ENCODE results near the gene FCRL6.

FCRL6 gene

GRCh38 chr1:159838715-159839114 is 36.6 kb downstream of the FCRL6 start:
- Mint-ChIP-seq H3K36me3 (peaks cover 19% of the 10 kb centered on the region), H3K4me3 (no peak overlapping the region), H3K4me1 (ENCODE audit: low read depth) (peaks cover 6% of the 10 kb centered on the region), H3K9me3 (ENCODE audit: low read depth) (no peaks in the 10 kb centered on the region), H3K27ac (no peak overlapping the region), H3K27me3 (no peaks in the 10 kb centered on the region)

- H3K27me3 Mint-ChIP-seq, result no peaks in the 10 kb centered on the region
- no peak overlapping the region for H3K27ac Mint-ChIP-seq
- peaks cover 17% of the 10 kb centered on the region for H3K36me3 Mint-ChIP-seq
- H3K9me3 Mint-ChIP-seq (ENCODE audit: low read depth), result no peaks in the 10 kb centered on the region
- H3K4me3 Mint-ChIP-seq, result no peak overlapping the region
- peaks cover 6% of the 10 kb centered on the region for H3K4me1 Mint-ChIP-seq (ENCODE audit: low read depth)
These were observed 37.1 kb downstream of the FCRL6 start for GRCh38 chr1:159839116-159839849.

GRCh38 chr1:159841749-159842148 is 39.6 kb downstream of the FCRL6 start:
- Mint-ChIP-seq H3K36me3 (peaks cover 11% of the 10 kb centered on the region), H3K9me3 (ENCODE audit: low read depth) (no peaks in the 10 kb centered on the region), H3K27ac (no peak overlapping the region), H3K27me3 (no peaks in the 10 kb centered on the region), H3K4me1 (ENCODE audit: low read depth) (peaks cover 6% of the 10 kb centered on the region), H3K4me3 (no peak overlapping the region)

GRCh38 chr1:159843459-159843858 is 41.3 kb downstream of the FCRL6 start:
- Mint-ChIP-seq H3K27ac (no peak overlapping the region), H3K9me3 (ENCODE audit: low read depth) (no peaks in the 10 kb centered on the region), H3K4me3 (no peak overlapping the region), H3K4me1 (ENCODE audit: low read depth) (peaks cover 9% of the 10 kb centered on the region), H3K36me3 (peaks cover 8% of the 10 kb centered on the region), H3K27me3 (no peaks in the 10 kb centered on the region)

- Mint-ChIP-seq H3K4me1 (ENCODE audit: low read depth) (peaks cover 3% of the 10 kb centered on the region), H3K27me3 (no peaks in the 10 kb centered on the region), H3K27ac (no peak overlapping the region), H3K9me3 (ENCODE audit: low read depth) (no peaks in the 10 kb centered on the region), H3K4me3 (no peak overlapping the region), H3K36me3 (peaks cover 6% of the 10 kb centered on the region)
These were observed 43.8 kb downstream of the FCRL6 start for GRCh38 chr1:159845751-159846629.

- no peaks in the 10 kb centered on the region for H3K27me3 Mint-ChIP-seq
- peaks cover 2% of the 10 kb centered on the region for H3K36me3 Mint-ChIP-seq
- peaks cover 5% of the 10 kb centered on the region for H3K4me1 Mint-ChIP-seq (ENCODE audit: low read depth)
- no peak overlapping the region for H3K27ac Mint-ChIP-seq
- H3K4me3 Mint-ChIP-seq, result no peak overlapping the region
- no peaks in the 10 kb centered on the region for H3K9me3 Mint-ChIP-seq (ENCODE audit: low read depth)
These were observed 45.1 kb downstream of the FCRL6 start for GRCh38 chr1:159847231-159847630.

- Mint-ChIP-seq H3K27ac (no peak overlapping the region), H3K36me3 (peaks cover 2% of the 10 kb centered on the region), H3K4me3 (no peak overlapping the region), H3K9me3 (ENCODE audit: low read depth) (no peaks in the 10 kb centered on the region), H3K4me1 (ENCODE audit: low read depth) (peaks cover 9% of the 10 kb centered on the region), H3K27me3 (no peaks in the 10 kb centered on the region)
These were observed 46.2 kb downstream of the FCRL6 start for GRCh38 chr1:159848326-159848725.

GRCh38 chr1:159849626-159850366 is 47.6 kb downstream of the FCRL6 start:
- H3K36me3 Mint-ChIP-seq, result peaks cover 2% of the 10 kb centered on the region
- no peaks in the 10 kb centered on the region for H3K27me3 Mint-ChIP-seq
- no peak overlapping the region for H3K27ac Mint-ChIP-seq
- H3K9me3 Mint-ChIP-seq (ENCODE audit: low read depth), result no peaks in the 10 kb centered on the region
- H3K4me1 Mint-ChIP-seq (ENCODE audit: low read depth), result peaks cover 16% of the 10 kb centered on the region
- no peak overlapping the region for H3K4me3 Mint-ChIP-seq

- no peaks in the 10 kb centered on the region for H3K9me3 Mint-ChIP-seq (ENCODE audit: low read depth)
- no peak overlapping the region for H3K27ac Mint-ChIP-seq
- H3K4me3 Mint-ChIP-seq, result no peak overlapping the region
- H3K4me1 Mint-ChIP-seq (ENCODE audit: low read depth), result peaks cover 23% of the 10 kb centered on the region
- no peaks in the 10 kb centered on the region for H3K36me3 Mint-ChIP-seq
- no peaks in the 10 kb centered on the region for H3K27me3 Mint-ChIP-seq
These were observed 49.2 kb downstream of the FCRL6 start for GRCh38 chr1:159851407-159851806.

GRCh38 chr1:159853417-159854115 is 51.4 kb downstream of the FCRL6 start:
- no peaks in the 10 kb centered on the region for H3K9me3 Mint-ChIP-seq (ENCODE audit: low read depth)
- H3K27ac Mint-ChIP-seq, result peak overlapping the region; percentile 74
- peaks cover 23% of the 10 kb centered on the region for H3K4me1 Mint-ChIP-seq (ENCODE audit: low read depth)
- H3K27me3 Mint-ChIP-seq, result no peaks in the 10 kb centered on the region
- H3K4me3 Mint-ChIP-seq, result peak overlapping the region; percentile 87
- H3K36me3 Mint-ChIP-seq, result no peaks in the 10 kb centered on the region

GRCh38 chr1:159854116-159854692 is 52.0 kb downstream of the FCRL6 start:
- no peaks in the 10 kb centered on the region for H3K9me3 Mint-ChIP-seq (ENCODE audit: low read depth)
- H3K36me3 Mint-ChIP-seq, result no peaks in the 10 kb centered on the region
- peaks cover 23% of the 10 kb centered on the region for H3K4me1 Mint-ChIP-seq (ENCODE audit: low read depth)
- peak overlapping the region; percentile 87 for H3K4me3 Mint-ChIP-seq
- peak overlapping the region; percentile 74 for H3K27ac Mint-ChIP-seq
- no peaks in the 10 kb centered on the region for H3K27me3 Mint-ChIP-seq

- Mint-ChIP-seq H3K4me1 (ENCODE audit: low read depth) (peaks cover 23% of the 10 kb centered on the region), H3K27ac (peak overlapping the region; percentile 31), H3K9me3 (ENCODE audit: low read depth) (no peaks in the 10 kb centered on the region), H3K36me3 (no peaks in the 10 kb centered on the region), H3K4me3 (peak overlapping the region; percentile 87), H3K27me3 (no peaks in the 10 kb centered on the region)
These were observed 52.6 kb downstream of the FCRL6 start for GRCh38 chr1:159854693-159855192.

- H3K4me3 Mint-ChIP-seq, result peak overlapping the region; percentile 84
- peaks cover 23% of the 10 kb centered on the region for H3K4me1 Mint-ChIP-seq (ENCODE audit: low read depth)
- no peaks in the 10 kb centered on the region for H3K9me3 Mint-ChIP-seq (ENCODE audit: low read depth)
- H3K36me3 Mint-ChIP-seq, result no peaks in the 10 kb centered on the region
- H3K27me3 Mint-ChIP-seq, result no peaks in the 10 kb centered on the region
- no peak overlapping the region for H3K27ac Mint-ChIP-seq
These were observed 53.5 kb downstream of the FCRL6 start for GRCh38 chr1:159855709-159856108.

GRCh38 chr1:159856576-159856975 is 54.4 kb downstream of the FCRL6 start:
- H3K4me1 Mint-ChIP-seq (ENCODE audit: low read depth), result peaks cover 22% of the 10 kb centered on the region
- H3K27ac Mint-ChIP-seq, result no peak overlapping the region
- no peaks in the 10 kb centered on the region for H3K36me3 Mint-ChIP-seq
- no peaks in the 10 kb centered on the region for H3K27me3 Mint-ChIP-seq
- H3K4me3 Mint-ChIP-seq, result peak overlapping the region; percentile 44
- no peaks in the 10 kb centered on the region for H3K9me3 Mint-ChIP-seq (ENCODE audit: low read depth)

Data from activated naive CD8-positive, alpha-beta T cell (primary cell).